ENCODE results near the gene IFTAP. TPM values are rescaled to one million over a fixed set of nuclear protein-coding genes. Genes with fewer than 3 reads are reported as not detected.

Gene IFTAP
- total RNA-seq, 4 donors from 2014 or later, result 22.1 to 35.3 (median 29.5) TPM

DNA sequence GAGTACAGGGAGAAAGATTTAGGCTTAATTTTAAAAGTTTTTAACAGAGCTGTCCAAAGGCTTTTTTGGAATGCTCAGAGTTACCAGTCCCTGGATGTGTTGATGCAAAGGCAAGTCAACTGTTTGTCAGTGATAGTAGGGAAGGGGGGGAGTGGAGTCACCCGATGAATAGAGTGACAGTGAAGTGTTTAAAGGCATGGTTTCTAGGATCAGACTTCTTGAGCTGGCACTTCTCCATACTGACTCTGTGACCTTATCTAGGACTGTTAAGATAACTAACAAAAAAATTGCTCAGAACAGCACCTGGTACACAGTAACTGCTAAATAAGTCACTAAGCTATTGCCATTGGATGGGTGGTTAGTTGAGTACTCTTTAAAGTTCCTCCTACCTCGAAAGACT, 15.1 kb downstream of the IFTAP start:
- no peaks in the 10 kb centered on the region for H3K9me3 ChIP-seq
- no peak overlapping the region for H3K4me3 ChIP-seq
- H3K27me3 ChIP-seq, result no peaks in the 10 kb centered on the region
- ATAC-seq (no peak), DNase-seq (no peak)
- no peak for TF ChIP-seq POLR2A (IDR thresholded peaks at IDR 0.05)
- TF ChIP-seq, protein P1, sequence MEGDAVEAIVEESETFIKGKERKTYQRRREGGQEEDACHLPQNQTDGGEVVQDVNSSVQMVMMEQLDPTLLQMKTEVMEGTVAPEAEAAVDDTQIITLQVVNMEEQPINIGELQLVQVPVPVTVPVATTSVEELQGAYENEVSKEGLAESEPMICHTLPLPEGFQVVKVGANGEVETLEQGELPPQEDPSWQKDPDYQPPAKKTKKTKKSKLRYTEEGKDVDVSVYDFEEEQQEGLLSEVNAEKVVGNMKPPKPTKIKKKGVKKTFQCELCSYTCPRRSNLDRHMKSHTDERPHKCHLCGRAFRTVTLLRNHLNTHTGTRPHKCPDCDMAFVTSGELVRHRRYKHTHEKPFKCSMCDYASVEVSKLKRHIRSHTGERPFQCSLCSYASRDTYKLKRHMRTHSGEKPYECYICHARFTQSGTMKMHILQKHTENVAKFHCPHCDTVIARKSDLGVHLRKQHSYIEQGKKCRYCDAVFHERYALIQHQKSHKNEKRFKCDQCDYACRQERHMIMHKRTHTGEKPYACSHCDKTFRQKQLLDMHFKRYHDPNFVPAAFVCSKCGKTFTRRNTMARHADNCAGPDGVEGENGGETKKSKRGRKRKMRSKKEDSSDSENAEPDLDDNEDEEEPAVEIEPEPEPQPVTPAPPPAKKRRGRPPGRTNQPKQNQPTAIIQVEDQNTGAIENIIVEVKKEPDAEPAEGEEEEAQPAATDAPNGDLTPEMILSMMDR (IDR thresholded peaks at IDR 0.05 in 4 of 5, conservative IDR thresholded peaks at IDR 0.05 in 1 of 5), result no peak
- H3K36me3 ChIP-seq, result peaks cover 0 to 13% of the 10 kb centered on the region in 2 donors
- no peak overlapping the region for H3K27ac ChIP-seq
- intact Hi-C loops (cut with DNase I; ENCODE audit: low total_unique reads) (no loop called here), in situ Hi-C loops (cut with MboI; ENCODE audit: low sequenced_read_pairs in 4 of 4) (no loop called here)
- peaks cover 0 to 5% of the 10 kb centered on the region in 2 donors for H3K4me1 ChIP-seq

DNA sequence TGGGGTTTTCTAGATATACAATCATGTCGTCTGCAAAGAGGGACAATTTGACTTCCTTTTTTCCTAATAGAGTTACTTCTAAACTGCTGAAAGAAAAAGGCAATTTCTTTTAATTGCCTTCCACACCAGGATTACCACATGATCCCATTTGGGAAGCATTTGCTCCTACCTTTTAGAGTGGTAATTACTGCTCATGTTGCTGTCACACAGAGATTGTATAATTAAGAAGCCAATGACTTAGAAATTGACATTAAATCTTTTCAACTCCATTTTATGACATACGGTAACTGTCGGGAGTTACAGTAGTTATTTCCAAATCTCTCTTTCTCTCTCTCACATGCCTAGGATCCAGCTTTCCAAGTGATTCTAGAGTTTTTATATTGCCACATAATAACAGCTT, 21.5 kb downstream of the IFTAP start:
- Histone ChIP-seq H3K9me3 (no peaks in the 10 kb centered on the region), H3K36me3 (peaks cover 0 to 5% of the 10 kb centered on the region in 2 donors), H3K27ac (no peak overlapping the region), H3K4me3 (no peak overlapping the region), H3K27me3 (no peaks in the 10 kb centered on the region), H3K4me1 (peaks cover 8 to 10% of the 10 kb centered on the region in 2 donors)
- TF ChIP-seq, protein P1 (IDR thresholded peaks at IDR 0.05 in 4 of 5, conservative IDR thresholded peaks at IDR 0.05 in 1 of 5), result no peak
- no peak for TF ChIP-seq POLR2A (IDR thresholded peaks at IDR 0.05)
- intact Hi-C loops (cut with DNase I; ENCODE audit: low total_unique reads) (loop anchor here (5.0 kb wide), 1 partner anchor 34 kb away; no protein-coding TSS in a partner anchor), in situ Hi-C loops (cut with MboI; ENCODE audit: low sequenced_read_pairs in 4 of 4) (no loop called here)
- ATAC-seq (no peak), DNase-seq (no peak)

GRCh38 chr11:36617543-36618362, 23.5 kb downstream of the IFTAP start:
- Histone ChIP-seq H3K27ac (no peak overlapping the region), H3K27me3 (no peaks in the 10 kb centered on the region), H3K4me3 (no peak overlapping the region), H3K4me1 (peaks cover 8 to 10% of the 10 kb centered on the region in 2 donors), H3K36me3 (no peaks in the 10 kb centered on the region), H3K9me3 (no peaks in the 10 kb centered on the region)
- no peak for TF ChIP-seq POLR2A (IDR thresholded peaks at IDR 0.05)
- TF ChIP-seq, protein P1 (IDR thresholded peaks at IDR 0.05 in 4 of 5, conservative IDR thresholded peaks at IDR 0.05 in 1 of 5), result no peak
- no peak for ATAC-seq
- no peak for DNase-seq
- in situ Hi-C loops (cut with MboI; ENCODE audit: low sequenced_read_pairs in 4 of 4) (no loop called here), intact Hi-C loops (cut with DNase I; ENCODE audit: low total_unique reads) (loop anchor here (5.0 kb wide), 1 partner anchor 35 kb away; no protein-coding TSS in a partner anchor)

- no peaks in the 10 kb centered on the region for H3K27me3 ChIP-seq
- H3K36me3 ChIP-seq, result no peaks in the 10 kb centered on the region
- no peak for TF ChIP-seq POLR2A (IDR thresholded peaks at IDR 0.05)
- TF ChIP-seq, protein P1 (IDR thresholded peaks at IDR 0.05 in 4 of 5, conservative IDR thresholded peaks at IDR 0.05 in 1 of 5), result no peak
- no peak overlapping the region for H3K4me3 ChIP-seq
- peaks cover 8 to 10% of the 10 kb centered on the region in 2 donors for H3K4me1 ChIP-seq
- in situ Hi-C loops (cut with MboI; ENCODE audit: low sequenced_read_pairs in 4 of 4) (no loop called here), intact Hi-C loops (cut with DNase I; ENCODE audit: low total_unique reads) (loop anchor here (5.0 kb wide), 1 partner anchor 36 kb away; no protein-coding TSS in a partner anchor)
- ATAC-seq (no peak), DNase-seq (no peak)
- no peaks in the 10 kb centered on the region for H3K9me3 ChIP-seq
- H3K27ac ChIP-seq, result no peak overlapping the region
Measured at GRCh38 chr11:36618363-36619047, 24.2 kb downstream of the IFTAP start.

Data from gastrocnemius medialis (tissue), 4 donors.